NCI-H748 (cell line): ENCODE data around the gene FOXP3.

ENCODE experiments used
- DNase-seq: peaks from one replicate; lab custom pipeline; 2025; ENCODE audit not compliant: unreplicated experiment; lab: John Stamatoyannopoulos, UW

Gene FOXP3

GRCh38 chrX:49221868-49222267, 42.6 kb downstream of the FOXP3 start:
- no peak for DNase-seq

GRCh38 chrX:49220100-49220499, 44.4 kb downstream of the FOXP3 start:
- no peak for DNase-seq

GRCh38 chrX:49214996-49215526, 49.4 kb downstream of the FOXP3 start:
- DNase-seq = no peak

DNA sequence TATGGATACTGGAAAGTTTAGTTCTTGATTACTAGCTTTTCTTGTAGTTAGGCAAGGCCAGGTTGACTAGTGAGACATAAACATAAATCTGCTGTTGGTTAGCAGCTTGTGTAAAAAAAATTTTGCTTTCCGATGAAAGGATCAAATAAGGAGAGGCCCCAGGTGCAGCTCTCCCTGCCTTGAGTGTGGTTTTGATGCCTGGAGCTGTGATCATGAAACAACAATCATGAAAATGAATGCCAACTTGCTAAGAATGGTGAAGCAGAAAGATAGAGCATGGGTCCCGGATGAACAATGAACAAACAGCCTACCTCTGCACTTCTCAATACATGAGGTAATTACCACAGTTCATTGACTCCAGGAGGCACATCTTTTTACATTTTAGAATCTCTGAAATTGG, 50.1 kb downstream of the FOXP3 start:
- DNase-seq = no peak

DNA sequence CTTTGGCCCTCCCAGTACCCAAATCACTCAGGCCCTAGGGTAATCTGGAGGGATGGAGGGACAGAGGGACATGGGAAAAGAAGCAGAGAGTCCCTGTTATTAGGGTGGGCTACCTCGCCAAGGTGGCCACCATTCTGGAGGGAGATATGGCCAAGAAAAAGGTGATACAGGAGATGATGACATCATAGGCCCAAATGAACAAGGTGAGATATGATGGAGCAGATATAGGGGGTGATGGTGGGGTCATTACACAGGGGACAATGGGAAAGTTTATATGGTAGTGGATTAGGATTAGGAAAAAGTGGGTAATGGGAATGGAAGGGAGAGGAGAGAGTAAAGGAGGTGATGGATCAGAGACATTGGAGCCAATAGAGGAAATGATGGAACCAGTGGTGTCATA, 51.6 kb downstream of the FOXP3 start:
- DNase-seq = no peak

- DNase-seq = no peak
Observed at GRCh38 chrX:49212209-49212608, 52.3 kb downstream of the FOXP3 start.

GRCh38 chrX:49211074-49211473, 53.4 kb downstream of the FOXP3 start:
- DNase-seq = no peak

- DNase-seq = no peak
Observed at GRCh38 chrX:49210406-49210805, 54.1 kb downstream of the FOXP3 start.

GRCh38 chrX:49209434-49210251, 54.9 kb downstream of the FOXP3 start:
- no peak for DNase-seq

DNA sequence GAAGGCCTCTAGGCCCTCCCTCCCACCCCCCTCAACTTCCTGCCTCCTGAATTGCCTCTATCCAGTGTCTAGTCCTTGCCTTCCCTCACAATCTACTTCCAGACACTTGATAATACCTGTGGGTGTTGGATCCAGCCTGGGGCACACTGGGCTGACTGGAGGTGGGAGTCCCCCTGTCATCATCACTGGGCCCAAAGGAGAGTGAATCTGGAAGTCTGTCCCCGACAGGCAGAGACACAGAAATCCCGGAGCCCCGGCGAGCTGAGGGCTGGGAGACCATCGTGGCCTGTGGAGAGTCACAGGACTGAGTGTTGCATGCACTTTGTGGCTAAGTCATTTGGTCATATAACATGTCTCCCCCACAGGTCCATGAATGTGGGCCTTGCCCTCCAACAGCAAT, 56.1 kb downstream of the FOXP3 start:
- DNase-seq = no peak

- DNase-seq = no peak
Observed at GRCh38 chrX:49206543-49206942, 58.0 kb downstream of the FOXP3 start.

- DNase-seq = no peak
Observed at GRCh38 chrX:49205443-49205842, 59.1 kb downstream of the FOXP3 start.

GRCh38 chrX:49204709-49205108, 59.8 kb downstream of the FOXP3 start:
- no peak for DNase-seq

GRCh38 chrX:49204017-49204416, 60.5 kb downstream of the FOXP3 start:
- DNase-seq = no peak

DNA sequence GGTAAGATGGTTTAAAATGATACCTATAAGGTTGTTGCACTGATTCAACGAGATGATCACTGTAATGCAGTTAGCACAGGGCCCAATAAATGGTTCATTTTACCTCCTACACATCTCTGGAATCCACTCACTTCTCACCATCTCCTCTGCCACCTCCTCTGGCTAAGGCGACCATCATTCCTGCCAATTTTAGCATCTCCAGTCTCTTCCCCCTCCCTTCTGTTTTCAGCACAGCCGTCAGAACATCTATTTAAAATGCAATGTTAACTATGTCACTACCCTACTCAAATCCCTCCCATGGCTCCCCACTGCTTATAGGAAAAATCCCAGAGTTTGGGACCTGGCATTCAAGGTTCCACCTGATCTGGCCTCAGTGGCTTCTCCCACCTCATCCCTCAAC, 61.0 kb downstream of the FOXP3 start:
- DNase-seq = no peak

DNA sequence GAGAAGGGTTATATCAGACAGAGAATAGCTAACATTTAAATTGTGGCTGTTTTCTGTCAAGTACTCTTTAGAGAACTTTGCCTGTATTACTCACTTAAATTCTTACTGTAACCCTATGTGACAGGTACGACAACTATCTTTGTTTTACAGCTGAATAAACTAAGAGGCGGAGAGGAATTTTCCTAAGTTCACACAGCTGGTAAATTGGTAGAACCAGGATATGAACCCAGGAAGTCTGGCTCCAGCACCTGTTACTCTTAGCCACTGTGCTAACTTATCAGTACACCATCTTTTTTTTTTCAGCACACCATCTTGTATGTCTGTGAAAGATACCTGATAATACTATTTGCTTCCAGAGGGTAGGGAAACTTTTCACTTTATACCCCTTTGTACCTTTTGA, 62.5 kb downstream of the FOXP3 start:
- DNase-seq = no peak
